DMS153 treated with DMSO at 0.1 percent for 48 hours (cell line): Measurements from ENCODE around the gene CTH.
"Not testable (repeated sequence)": the region's sequence is repeated elsewhere in the genome, so short reads cannot be mapped to it uniquely, and the experiment has no call there.

Experiments used
- DNase-seq: peaks from one replicate; lab custom pipeline; 2025; ENCODE audit not compliant: unreplicated experiment; lab: John Stamatoyannopoulos, UW

Gene CTH

GRCh38 chr1:70410604-70411359 is at the start of gene CTH:
TSS of gene CTH (plus strand) at chr1:70411268. CDS start at chr1:70411416, 148 bp downstream.
- DNase-seq: peak; percentile 94

- no peak for DNase-seq
Measured at GRCh38 chr1:70361727-70362398, 49.2 kb upstream of the CTH start.

- no peak for DNase-seq
Measured at GRCh38 chr1:70364439-70364838, 46.6 kb upstream of the CTH start.

- not testable (repeated sequence) for DNase-seq
Measured at GRCh38 chr1:70366425-70366952, 44.6 kb upstream of the CTH start.

GRCh38 chr1:70366997-70367396 is 44.1 kb upstream of the CTH start:
- DNase-seq: not testable (repeated sequence)

GRCh38 chr1:70367397-70367796 is 43.7 kb upstream of the CTH start:
- DNase-seq: not testable (repeated sequence)

GRCh38 chr1:70371586-70371985 is 39.5 kb upstream of the CTH start:
- DNase-seq: not testable (repeated sequence)

- no peak for DNase-seq
Measured at GRCh38 chr1:70372426-70372825, 38.6 kb upstream of the CTH start.

- not testable (repeated sequence) for DNase-seq
Measured at GRCh38 chr1:70373580-70373979, 37.5 kb upstream of the CTH start.

GRCh38 chr1:70376196-70376595 is 34.9 kb upstream of the CTH start:
- DNase-seq: no peak

- no peak for DNase-seq
Measured at GRCh38 chr1:70382682-70383081, 28.4 kb upstream of the CTH start.

GRCh38 chr1:70383483-70383882 is 27.6 kb upstream of the CTH start:
- no peak for DNase-seq

GRCh38 chr1:70384542-70384941 is 26.5 kb upstream of the CTH start:
- no peak for DNase-seq

- DNase-seq: no peak
Measured at GRCh38 chr1:70385477-70385876, 25.6 kb upstream of the CTH start.

GRCh38 chr1:70386121-70386520 is 24.9 kb upstream of the CTH start:
- DNase-seq: no peak

- no peak for DNase-seq
Measured at GRCh38 chr1:70387507-70387906, 23.6 kb upstream of the CTH start.

GRCh38 chr1:70392626-70393025 is 18.4 kb upstream of the CTH start:
- no peak for DNase-seq

GRCh38 chr1:70396607-70397006 is 14.5 kb upstream of the CTH start:
- DNase-seq: no peak

GRCh38 chr1:70397013-70397412 is 14.1 kb upstream of the CTH start:
- no peak for DNase-seq

GRCh38 chr1:70400335-70400734 is 10.7 kb upstream of the CTH start:
- DNase-seq: no peak

- DNase-seq: no peak
Measured at GRCh38 chr1:70401974-70402373, 9.1 kb upstream of the CTH start.

- no peak for DNase-seq
Measured at GRCh38 chr1:70403759-70404158, 7.3 kb upstream of the CTH start.
